ENCODE results near the gene CDK15. TPM values are rescaled to one million over a fixed set of nuclear protein-coding genes. Genes with fewer than 3 reads are reported as not detected.

CDK15 gene
- total and polyA plus RNA-seq, 2 donors (not counting 1 experiment from before 2014, with no cell fraction given), result not detected

DNA sequence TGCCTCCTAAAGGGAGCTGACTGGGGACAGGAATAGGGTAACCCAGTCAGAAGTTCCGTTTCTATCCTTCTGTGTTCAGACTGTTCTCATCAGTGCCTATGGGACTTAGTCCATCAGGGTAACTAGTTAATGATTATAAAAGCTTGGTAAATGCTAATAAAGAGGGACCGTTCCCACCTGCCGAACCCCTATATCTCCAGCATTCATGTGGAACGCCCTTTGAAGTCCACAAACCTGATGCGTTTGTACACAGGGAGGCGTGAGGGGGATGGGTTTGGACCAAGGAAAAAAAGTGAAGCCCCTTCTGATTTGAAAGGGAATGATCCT, 112.9 kb downstream of the CDK15 start:
- POLR2A ChIA-PET, result no interaction called here
- Histone ChIP-seq H3K27me3 (replicated peaks in 1 of 4; ENCODE audit: control extremely low read depth in 1 of 4, control insufficient read depth in 3 of 4, insufficient read depth in 4 of 4, low read length in 3 of 4) (no peaks in the 10 kb centered on the region), H3K79me2 (ENCODE audit: control insufficient read depth, insufficient read depth, low read length) (no peaks in the 10 kb centered on the region), H2AFZ (ENCODE audit: insufficient read depth, low read depth, low read length, poor library complexity, severe bottlenecking) (no peak overlapping the region), H3K36me3 (replicated peaks in 1 of 2; ENCODE audit: control extremely low read depth in 1 of 2, control insufficient read depth in 1 of 2, extremely low read depth in 1 of 2, insufficient read depth in 2 of 2, low read length in 1 of 2) (no peaks in the 10 kb centered on the region), H3K4me2 (replicated peaks; ENCODE audit: low read depth, low read length, poor library complexity, severe bottlenecking) (no peak overlapping the region), H4K20me1 (ENCODE audit: control insufficient read depth, insufficient read depth, low read length, poor library complexity, severe bottlenecking) (no peaks in the 10 kb centered on the region), H3K27ac (ENCODE audit: low read length in 2 of 2) (no peak overlapping the region), H3K4me1 (ENCODE audit: control insufficient read depth in 2 of 2, insufficient read depth in 2 of 2, low read length in 2 of 2) (no peaks in the 10 kb centered on the region), H3K4me3 (ENCODE audit: control extremely low read depth in 1 of 5, extremely low read depth in 1 of 5, insufficient read depth in 1 of 5, low read depth in 2 of 5, low read length in 4 of 5) (no peak overlapping the region), H3K9me3 (ENCODE audit: control extremely low read depth in 1 of 3, control insufficient read depth in 2 of 3, insufficient read depth in 1 of 3, low read length in 2 of 3) (no peaks in the 10 kb centered on the region), H3K9ac (ENCODE audit: low read length) (no peak overlapping the region)
- peaks cover 18% of the 10 kb centered on the region for H3K27me3 Mint-ChIP-seq
- CTCF ChIA-PET, result no interaction called here
- intact Hi-C loops (cut with micrococcal nuclease), result no loop called here
- H3K27ac Mint-ChIP-seq, result no peak overlapping the region
- no peak for DNase-seq
- H3K4me3 Mint-ChIP-seq, result no peak overlapping the region
- no peak for ATAC-seq (ENCODE audit: low read depth)
- WGBS (ENCODE audit: insufficient coverage), result 91% methylated on average over 4 of the region's 6 CpGs
- no peaks in the 10 kb centered on the region for H3K9me3 Mint-ChIP-seq (ENCODE audit: insufficient read depth)
- no peak for TF ChIP-seq EZH2 (IDR thresholded peaks at IDR 0.05; ENCODE audit: borderline replicate concordance, insufficient read depth, low read depth, low read length, poor library complexity, severe bottlenecking)
- no peak for TF ChIP-seq CTCF (IDR thresholded peaks at IDR 0.05)
- no peaks in the 10 kb centered on the region for H3K4me1 Mint-ChIP-seq

DNA sequence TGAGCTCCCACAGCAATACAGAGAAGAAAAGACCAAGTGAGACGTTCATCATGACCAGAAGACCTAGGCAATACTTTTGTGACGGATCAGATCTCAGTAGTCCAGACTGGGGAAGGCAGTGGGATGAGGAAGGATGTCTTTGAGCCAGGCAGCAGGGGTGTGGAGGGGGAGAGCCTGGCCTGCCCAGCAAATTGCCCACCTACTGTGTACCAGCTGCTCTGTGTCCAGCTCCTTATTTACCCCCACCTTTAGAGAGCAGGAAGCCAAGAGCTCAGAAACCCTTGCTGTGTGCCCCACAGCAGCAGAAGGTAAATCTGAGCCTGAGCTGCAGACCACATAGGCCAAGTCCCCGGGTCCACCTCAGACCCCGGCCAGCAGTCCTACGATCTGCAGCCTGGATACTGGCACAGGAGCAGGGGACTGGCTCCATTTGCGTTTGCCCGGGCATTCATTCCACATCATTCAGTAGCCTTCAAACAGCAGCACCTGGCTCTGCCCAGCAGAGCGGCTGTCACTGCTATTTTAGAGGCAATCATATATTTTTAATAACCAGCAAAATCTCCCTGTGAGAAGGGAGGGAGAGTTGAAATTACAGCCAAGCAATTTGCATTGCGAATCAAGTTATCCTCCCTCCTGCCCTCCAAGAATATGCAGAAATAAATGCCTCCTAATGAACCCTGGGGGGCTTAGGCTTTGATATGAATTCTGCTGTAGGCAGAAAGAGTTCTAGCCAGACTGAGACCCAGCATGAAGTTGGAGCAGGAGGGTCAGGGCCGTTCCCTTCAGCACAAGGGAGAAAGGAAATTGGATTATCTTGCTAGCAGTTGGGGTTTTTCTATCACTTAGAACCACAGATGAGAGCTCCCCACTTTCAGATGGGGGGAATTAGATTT, 117.3 kb downstream of the CDK15 start:
- no peaks in the 10 kb centered on the region for H3K4me1 ChIP-seq (ENCODE audit: control insufficient read depth in 2 of 2, insufficient read depth in 2 of 2, low read length in 2 of 2)
- CTCF ChIA-PET, result no interaction called here
- no peaks in the 10 kb centered on the region for H3K79me2 ChIP-seq (ENCODE audit: control insufficient read depth, insufficient read depth, low read length)
- H3K27me3 Mint-ChIP-seq, result peaks cover 30% of the 10 kb centered on the region
- no peaks in the 10 kb centered on the region for H4K20me1 ChIP-seq (ENCODE audit: control insufficient read depth, insufficient read depth, low read length, poor library complexity, severe bottlenecking)
- H3K4me2 ChIP-seq (replicated peaks; ENCODE audit: low read depth, low read length, poor library complexity, severe bottlenecking), result no peak overlapping the region
- H3K9me3 Mint-ChIP-seq (ENCODE audit: insufficient read depth), result no peaks in the 10 kb centered on the region
- intact Hi-C loops (cut with micrococcal nuclease), result no loop called here
- H3K36me3 ChIP-seq (replicated peaks in 1 of 2; ENCODE audit: control extremely low read depth in 1 of 2, control insufficient read depth in 1 of 2, extremely low read depth in 1 of 2, insufficient read depth in 2 of 2, low read length in 1 of 2), result no peaks in the 10 kb centered on the region
- H3K4me3 ChIP-seq (ENCODE audit: control extremely low read depth in 1 of 5, extremely low read depth in 1 of 5, insufficient read depth in 1 of 5, low read depth in 2 of 5, low read length in 4 of 5), result no peak overlapping the region
- no peaks in the 10 kb centered on the region for H3K9me3 ChIP-seq (ENCODE audit: control extremely low read depth in 1 of 3, control insufficient read depth in 2 of 3, insufficient read depth in 1 of 3, low read length in 2 of 3)
- ATAC-seq (ENCODE audit: low read depth) (no peak), DNase-seq (no peak)
- no peaks in the 10 kb centered on the region for H3K27me3 ChIP-seq (replicated peaks in 1 of 4; ENCODE audit: control extremely low read depth in 1 of 4, control insufficient read depth in 3 of 4, insufficient read depth in 4 of 4, low read length in 3 of 4)
- no peak overlapping the region for H3K27ac ChIP-seq (ENCODE audit: low read length in 2 of 2)
- no peak overlapping the region for H3K27ac Mint-ChIP-seq
- H3K4me3 Mint-ChIP-seq, result no peak overlapping the region
- POLR2A ChIA-PET, result no interaction called here
- no peaks in the 10 kb centered on the region for H3K4me1 Mint-ChIP-seq
- H2AFZ ChIP-seq (ENCODE audit: insufficient read depth, low read depth, low read length, poor library complexity, severe bottlenecking), result no peak overlapping the region
- 72% methylated on average over 5 of the region's 10 CpGs for WGBS (ENCODE audit: insufficient coverage)
- no peak overlapping the region for H3K9ac ChIP-seq (ENCODE audit: low read length)
- no peak for TF ChIP-seq EZH2 (IDR thresholded peaks at IDR 0.05; ENCODE audit: borderline replicate concordance, insufficient read depth, low read depth, low read length, poor library complexity, severe bottlenecking)
- no peak for TF ChIP-seq CTCF (IDR thresholded peaks at IDR 0.05)

Measured in B cell (primary cell).